ENCODE results near the gene CDC27.
A peak's percentile ranks its signal among the peaks of the same experiment; 100 is the strongest.
"Not testable (repeated sequence)": the region's sequence is repeated elsewhere in the genome, so short reads cannot be mapped to it uniquely, and the experiment has no call there.

Gene CDC27, protein sequence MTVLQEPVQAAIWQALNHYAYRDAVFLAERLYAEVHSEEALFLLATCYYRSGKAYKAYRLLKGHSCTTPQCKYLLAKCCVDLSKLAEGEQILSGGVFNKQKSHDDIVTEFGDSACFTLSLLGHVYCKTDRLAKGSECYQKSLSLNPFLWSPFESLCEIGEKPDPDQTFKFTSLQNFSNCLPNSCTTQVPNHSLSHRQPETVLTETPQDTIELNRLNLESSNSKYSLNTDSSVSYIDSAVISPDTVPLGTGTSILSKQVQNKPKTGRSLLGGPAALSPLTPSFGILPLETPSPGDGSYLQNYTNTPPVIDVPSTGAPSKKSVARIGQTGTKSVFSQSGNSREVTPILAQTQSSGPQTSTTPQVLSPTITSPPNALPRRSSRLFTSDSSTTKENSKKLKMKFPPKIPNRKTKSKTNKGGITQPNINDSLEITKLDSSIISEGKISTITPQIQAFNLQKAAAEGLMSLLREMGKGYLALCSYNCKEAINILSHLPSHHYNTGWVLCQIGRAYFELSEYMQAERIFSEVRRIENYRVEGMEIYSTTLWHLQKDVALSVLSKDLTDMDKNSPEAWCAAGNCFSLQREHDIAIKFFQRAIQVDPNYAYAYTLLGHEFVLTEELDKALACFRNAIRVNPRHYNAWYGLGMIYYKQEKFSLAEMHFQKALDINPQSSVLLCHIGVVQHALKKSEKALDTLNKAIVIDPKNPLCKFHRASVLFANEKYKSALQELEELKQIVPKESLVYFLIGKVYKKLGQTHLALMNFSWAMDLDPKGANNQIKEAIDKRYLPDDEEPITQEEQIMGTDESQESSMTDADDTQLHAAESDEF

GRCh38 chr17:47188876-47189731 lies at the start of gene CDC27:
TSS of gene CDC27 (minus strand) at chr17:47189295. CDS start at chr17:47189172, 123 bp downstream.
- DNase-seq (ENCODE audit: low spot score) = peak; percentile 99

DNA sequence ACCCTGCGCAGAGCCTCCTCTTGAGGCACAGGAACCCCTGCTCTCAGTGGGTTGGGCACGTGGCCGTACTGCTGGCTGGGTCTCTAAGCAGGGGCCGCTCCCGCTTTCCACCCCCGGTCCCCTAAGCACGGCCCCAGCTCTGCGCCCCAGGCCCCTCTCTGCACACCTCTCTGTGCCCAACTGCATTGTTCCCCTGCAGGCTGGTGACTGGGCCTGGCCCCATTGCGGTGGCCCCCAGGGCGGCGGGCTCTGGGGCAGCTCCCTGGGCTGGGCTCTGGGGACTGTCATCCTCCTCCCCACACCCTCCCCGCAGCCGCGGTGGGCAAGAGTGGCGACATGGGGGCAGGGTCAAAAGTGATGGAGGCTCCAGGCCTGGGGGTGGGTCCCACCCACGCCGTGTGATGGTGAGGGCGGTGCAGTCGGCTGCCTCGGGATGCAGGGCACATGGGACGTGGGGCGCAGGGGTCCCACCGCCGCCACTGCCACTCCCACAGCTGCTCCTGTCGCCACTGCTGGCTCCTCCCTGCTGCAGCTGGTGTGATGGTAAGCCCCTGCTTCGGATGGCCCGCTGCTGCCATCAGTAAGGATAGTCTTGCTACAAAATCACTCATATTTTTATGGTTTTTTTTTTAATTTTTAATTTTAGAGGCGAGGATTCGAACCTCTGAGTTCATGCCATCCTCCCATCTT lies 49.4 kb upstream of the CDC27 start:
- DNase-seq (ENCODE audit: low spot score) = no peak

DNA sequence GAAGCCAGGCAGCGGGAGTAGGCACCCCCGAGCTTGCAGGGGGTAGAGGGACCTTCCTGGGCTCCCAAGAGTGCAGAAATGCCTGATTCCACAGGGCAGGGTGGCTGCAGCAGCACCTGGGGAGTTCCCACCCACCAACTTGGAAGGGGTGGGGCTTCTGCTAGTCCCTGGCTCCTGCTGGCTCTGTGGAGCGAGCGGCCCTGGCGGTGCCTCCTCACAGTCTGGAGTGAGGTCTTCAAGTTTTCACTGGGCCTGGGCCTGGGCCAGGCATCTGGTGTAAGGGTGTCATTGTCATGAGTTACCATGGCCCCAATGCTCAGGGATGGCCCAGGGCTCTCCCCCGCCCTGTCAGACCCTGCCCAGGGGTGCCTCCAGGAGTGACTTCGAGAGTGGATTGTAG lies 48.7 kb upstream of the CDC27 start:
- no peak for DNase-seq (ENCODE audit: low spot score)

DNA sequence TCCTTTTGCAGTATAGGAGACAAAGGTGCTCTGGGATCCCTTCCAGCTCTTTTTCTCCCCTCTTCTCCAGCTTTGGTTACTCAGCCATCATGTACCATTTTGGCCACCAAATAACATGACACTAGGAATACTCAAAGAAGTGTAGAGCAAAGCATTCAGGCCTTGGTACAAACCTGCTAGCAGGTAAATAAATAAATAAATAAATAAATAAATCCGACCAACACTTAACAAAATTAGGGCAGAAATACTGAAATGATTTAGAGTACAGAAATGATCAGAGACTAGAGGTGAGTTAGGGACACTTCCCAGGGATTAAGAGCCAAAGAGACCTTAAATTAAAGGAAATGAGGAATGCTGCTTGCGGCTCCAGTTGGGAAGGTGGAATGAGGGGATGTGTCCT lies 46.8 kb upstream of the CDC27 start:
- no peak for DNase-seq (ENCODE audit: low spot score)

- DNase-seq (ENCODE audit: low spot score) = no peak
Observed at GRCh38 chr17:47235506-47235905, 46.4 kb upstream of the CDC27 start.

DNA sequence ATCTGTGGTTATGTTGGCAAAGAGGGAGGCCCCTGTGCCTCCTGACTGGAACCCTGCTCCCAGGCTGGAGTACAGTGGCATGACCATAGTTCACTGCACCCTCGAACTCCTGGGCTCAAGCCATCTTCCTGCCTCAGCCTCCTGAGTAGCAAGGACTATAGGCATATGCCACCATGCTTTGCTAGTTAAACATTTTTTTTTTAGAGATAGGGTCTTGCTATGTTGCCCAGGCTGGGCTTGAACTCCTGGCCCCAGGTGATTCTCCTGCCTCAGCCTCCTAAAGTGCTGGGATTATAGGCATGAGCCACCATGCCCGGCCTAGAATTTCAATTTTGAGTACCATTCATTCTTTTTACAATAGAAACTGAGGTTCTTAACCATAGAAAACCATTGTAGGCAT lies 43.4 kb upstream of the CDC27 start:
- no peak for DNase-seq (ENCODE audit: low spot score)

DNA sequence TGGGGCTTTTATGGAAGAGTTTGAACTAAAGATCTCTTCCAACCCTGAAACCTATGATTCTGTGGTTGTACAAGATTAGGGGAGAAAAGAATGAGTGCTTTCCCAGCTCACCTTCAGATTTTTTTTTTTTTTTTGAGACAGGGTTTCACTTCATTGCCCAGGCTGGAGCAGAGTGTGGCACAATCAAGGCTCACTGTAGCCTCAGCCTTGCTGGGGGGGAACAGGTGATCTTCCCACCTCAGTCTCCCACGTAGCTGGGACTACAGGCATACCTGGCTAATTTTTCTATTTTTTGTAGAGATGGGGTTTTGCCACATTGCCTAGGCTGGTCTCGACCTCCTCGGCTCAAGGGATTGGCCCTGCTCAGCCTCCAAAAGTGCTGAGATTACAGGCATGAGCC lies 42.8 kb upstream of the CDC27 start:
- no peak for DNase-seq (ENCODE audit: low spot score)

DNA sequence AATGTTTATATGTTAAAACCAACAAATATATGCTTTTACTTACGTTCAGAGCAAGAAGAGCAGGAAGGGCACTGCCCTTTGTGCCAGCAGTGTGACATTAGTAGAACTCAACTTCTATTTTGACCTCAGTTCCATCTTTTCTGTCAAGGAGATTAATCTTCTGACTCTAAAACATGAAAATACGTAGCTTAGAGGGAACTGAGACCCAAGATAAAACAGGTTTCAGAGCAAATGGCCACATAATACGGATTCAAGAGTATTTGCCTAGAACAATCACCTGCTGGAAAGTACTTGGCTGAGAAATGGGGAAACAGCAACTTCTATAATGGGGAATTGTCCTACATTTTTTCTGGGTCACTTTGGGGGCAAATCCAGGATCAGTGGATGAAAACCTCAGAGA lies 42.2 kb upstream of the CDC27 start:
- no peak for DNase-seq (ENCODE audit: low spot score)

GRCh38 chr17:47230864-47231263 lies 41.8 kb upstream of the CDC27 start:
- DNase-seq (ENCODE audit: low spot score) = no peak

DNA sequence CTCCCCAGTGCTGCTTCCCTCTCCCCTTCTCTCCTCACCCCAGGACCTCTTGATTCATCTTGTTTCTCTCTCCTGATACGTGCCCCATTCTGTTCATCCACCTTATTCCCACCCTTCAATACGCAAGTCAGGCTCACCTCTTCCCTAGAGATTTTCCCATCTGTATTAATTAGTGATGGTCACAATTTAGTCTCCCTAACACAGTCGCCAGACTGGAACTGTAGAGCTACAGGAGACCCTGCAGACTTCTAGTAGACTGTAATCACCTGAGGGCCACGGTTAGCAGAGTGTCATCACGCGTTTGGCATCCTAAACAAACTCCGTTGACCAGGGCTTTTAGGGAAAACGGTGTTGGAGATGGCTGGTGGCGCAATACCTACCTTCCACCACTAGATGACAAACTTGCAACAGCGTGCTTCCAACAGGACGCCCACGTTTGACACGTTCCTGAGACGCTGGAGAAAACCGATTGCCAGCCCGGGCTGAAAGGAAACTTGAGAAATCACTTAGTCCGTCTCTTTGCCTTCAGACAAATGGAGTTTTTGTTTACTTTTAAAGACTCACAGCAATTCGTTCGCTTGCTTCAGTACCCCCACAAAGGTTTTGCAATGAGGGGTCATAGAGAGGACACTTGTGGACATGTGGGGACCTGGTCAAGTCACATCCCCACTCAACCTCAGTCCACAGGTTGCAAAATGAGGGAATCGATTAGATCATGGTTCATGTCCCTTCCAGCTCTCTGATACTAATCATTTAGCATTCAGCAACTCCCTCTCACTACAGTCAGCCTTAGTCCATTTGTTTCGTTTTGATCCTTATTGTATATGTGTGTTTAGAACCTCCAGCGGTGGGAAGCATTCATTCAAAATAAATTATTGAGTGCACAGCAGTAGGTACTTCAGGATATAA lies 40.7 kb upstream of the CDC27 start:
- DNase-seq (ENCODE audit: low spot score) = peak; percentile 86

- DNase-seq (ENCODE audit: low spot score) = no peak
Observed at GRCh38 chr17:47227862-47228261, 38.8 kb upstream of the CDC27 start.

DNA sequence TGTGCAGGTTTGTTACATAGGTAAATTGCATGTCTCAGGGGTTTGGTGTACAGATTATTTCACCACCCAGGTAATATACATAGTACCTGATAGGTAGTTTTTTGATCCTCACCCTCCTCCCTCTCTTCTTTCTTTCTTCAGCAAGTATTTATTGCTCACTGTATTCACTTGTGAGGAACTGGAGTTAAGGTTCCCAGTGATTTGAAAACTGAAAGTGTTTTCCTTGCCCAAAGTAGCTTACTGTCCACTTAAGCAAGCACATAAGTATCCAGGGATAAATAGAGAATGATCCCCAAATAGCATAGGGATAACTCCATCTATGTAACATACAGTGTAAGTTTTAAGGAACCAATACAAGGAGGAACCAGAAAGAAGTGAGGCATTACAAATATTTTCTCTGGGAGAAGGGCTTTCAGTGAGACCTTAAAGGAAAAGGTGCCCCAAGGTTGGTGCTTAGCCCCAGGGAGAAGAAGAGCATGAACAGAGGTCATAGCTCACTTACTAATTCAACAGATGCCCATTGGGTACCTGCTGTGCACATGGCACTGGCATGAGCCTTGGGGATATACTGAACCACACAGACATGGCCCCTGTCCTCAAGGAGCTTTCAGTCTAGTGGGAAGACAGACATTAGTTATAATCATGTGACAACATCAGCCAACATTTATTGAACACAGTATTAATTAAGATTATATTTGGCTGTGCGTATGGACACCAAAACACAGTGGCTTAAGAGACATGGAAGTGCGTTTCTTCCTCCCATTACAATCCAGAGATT lies 37.0 kb upstream of the CDC27 start:
- no peak for DNase-seq (ENCODE audit: low spot score)

DNA sequence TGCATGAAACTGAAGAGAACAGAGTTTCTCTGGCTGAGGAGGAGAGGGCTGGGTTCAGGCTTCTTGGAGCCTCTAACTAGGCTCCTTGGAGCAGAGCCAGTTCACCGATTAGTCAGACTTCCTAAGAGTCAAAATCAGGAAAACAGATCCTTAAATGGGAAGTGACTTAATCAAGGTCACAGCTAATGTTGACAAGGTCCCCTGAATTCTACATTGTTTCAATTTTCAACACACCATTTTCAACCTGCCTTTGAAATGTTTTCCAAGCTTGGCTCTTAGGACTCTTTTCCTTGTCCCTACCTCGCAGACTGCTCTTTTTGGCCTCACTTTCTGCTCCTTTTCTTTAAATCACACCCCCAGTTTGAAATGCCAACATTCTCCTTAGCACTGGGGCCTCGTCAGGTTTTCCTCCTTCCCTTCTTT lies 36.4 kb upstream of the CDC27 start:
- no peak for DNase-seq (ENCODE audit: low spot score)

GRCh38 chr17:47224966-47225365 lies 35.9 kb upstream of the CDC27 start:
- no peak for DNase-seq (ENCODE audit: low spot score)

DNA sequence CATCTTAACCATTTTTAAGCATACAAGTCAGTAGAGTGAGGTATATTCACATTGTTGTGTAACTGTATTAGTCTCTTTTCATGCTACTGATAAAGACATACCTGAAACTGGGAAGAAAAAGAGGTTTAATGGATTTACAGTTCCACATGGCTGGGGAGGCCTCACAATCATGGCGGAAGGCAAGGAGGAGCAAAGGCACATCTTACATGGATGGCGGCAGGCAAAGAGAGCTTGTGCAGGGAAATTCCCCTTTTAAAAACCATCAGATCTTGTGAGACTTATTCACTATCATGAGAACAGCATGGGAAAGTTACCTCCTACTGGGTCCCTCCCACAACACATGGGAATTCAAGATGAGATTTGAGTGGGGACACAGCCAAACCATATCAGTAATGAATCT lies 35.0 kb upstream of the CDC27 start:
- DNase-seq (ENCODE audit: low spot score) = not testable (repeated sequence)

GRCh38 chr17:47223460-47223859 lies 34.4 kb upstream of the CDC27 start:
- no peak for DNase-seq (ENCODE audit: low spot score)

GRCh38 chr17:47223007-47223406 lies 33.9 kb upstream of the CDC27 start:
- no peak for DNase-seq (ENCODE audit: low spot score)

- no peak for DNase-seq (ENCODE audit: low spot score)
Observed at GRCh38 chr17:47222047-47222446, 33.0 kb upstream of the CDC27 start.

GRCh38 chr17:47221154-47221553 lies 32.1 kb upstream of the CDC27 start:
- peak; percentile 45 for DNase-seq (ENCODE audit: low spot score)

GRCh38 chr17:47220531-47220999 lies 31.5 kb upstream of the CDC27 start:
- peak; percentile 23 for DNase-seq (ENCODE audit: low spot score)

All from left forelimb (tissue), 1 donor.